ENCODE data around the gene CLTCL1.
"Not testable (repeated sequence)": the region's sequence is repeated elsewhere in the genome, so short reads cannot be mapped to it uniquely, and the experiment has no call there.

Gene CLTCL1

GRCh38 chr22:19175602-19176174 lies 115.8 kb downstream of the CLTCL1 start:
- no peak for DNase-seq (ENCODE audit: low read depth)

GRCh38 chr22:19175026-19175601 lies 116.4 kb downstream of the CLTCL1 start:
- DNase-seq (ENCODE audit: low read depth), result no peak

DNA sequence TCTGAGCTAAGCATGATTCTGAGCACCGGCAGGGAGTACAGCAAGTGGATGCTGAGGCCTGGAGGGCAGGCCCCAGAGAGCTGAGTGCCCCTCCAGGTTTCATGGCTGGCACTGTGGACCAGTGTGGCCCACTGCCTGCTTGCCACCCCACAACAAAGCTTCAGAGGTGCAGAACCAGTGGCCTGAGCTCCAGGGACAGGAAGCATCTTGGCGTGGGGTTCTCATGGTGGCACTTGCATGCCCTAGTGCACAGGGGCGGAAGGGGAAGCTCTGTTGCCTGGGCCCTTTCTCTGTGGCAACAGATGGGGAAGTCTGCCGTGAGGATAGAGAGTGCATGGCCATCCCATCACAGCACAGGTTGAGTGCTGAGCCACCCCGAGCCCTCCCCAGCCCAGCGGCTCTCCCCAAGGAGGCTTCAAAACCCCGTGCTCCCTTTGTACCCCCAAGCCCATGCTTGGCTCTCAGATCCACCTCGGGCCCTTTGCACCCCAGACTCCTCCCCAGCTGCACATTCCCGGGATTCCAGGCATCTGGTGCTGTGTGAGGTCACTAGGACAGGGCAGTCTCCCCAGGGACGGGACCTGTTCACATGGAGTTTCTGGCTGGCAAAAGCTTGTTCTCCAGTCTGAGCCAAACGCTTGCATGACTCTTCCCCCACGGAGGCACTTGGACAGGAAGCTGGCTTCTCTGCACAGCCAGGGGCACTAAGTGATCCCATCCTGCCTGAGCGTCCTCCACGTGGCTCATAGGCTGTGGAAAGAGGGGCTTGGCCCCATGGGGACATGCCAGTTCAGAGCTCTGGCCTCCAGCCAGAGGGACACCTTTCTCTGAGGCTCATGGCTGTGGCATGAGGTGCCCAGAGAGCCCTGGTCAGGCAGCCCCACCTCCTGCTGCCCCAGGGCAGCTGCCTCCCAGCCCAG lies 117.2 kb downstream of the CLTCL1 start:
- DNase-seq (ENCODE audit: low read depth), result peak; percentile 66

DNA sequence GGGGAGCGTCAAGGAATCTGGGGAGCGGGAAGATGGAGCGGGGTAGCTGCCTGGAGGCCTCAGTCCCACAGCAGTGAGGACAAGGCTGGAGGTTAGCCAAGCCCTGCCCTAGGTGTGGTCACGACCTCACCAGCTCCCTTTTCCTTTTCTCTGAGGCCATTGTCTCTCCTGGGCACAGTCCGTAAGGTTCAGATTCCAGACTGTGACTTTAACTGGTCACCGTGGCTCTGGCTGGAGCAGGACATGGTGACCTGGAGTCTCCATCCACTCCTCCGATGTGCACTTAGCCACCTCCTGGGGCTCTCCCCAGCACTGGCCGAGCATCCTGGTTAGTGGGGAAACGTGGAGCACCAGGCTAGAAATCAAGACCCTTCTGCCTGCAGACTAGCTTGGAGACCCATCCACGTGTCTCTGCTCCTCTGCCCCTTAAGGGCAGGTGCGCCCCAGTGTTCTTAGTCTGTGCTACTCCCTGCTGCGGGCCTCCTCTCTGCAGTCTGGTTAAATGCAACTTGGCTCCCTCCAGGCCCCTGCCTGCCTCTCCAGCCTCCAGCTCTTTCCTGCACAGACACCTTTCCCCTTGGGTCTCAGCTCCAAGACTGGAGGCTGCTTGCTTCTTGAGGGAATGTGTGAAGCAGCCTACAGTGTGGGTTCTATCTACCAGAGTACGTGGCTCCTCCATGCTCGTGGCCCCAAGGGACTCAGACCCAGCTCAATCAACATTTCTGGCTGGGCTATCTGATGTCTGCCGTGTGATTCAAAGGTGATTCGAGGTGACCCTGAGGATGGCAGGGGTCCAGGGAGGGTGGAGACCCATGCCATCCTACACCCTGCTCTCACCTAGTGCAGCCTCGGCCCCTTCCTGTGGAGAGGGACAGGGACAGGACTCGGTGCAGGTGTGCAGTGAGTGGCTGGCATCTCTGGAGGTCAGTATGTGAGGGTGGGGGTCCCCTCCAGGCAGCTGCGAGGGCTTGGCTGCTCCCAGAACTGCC lies 118.2 kb downstream of the CLTCL1 start:
- DNase-seq (ENCODE audit: low read depth), result no peak

DNA sequence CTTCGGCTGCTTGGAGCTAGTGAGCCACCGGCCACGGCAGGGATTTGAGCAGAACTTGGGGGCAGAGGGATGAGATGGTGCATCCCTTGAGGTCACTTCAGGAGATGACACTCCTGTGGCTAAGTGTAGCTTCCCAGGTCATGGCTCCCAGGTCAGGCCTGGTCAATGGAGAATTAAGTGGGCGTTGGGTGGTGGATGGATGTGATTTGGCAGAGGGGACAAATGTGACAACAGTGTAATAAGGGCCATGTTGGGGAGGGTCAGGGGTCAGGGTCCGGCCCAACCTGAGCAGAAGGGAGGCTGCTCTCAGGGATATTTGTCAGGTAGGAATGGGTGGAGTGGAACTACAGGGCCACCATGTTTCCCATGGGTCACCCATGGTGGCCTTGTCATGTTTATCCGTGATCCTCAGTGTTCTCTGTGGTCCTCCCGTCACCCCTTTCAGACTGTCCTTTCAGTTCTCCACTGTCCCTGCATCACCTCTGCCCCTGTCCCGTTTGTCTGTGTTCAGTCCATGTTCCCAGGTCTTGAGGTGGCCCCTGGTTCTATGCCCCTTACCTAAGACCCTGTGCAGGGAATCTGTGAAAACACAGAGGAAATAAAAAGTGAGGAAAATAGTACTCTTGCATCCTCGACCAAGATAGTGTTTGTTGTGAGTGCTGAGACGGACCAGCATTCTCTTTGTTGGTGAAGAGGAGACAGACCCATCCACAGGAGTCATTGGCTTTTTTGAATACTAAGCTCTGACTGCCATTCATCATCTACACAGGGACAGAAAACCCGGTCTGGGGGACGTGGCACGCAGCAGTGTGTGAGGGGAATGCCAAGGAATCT lies 119.1 kb downstream of the CLTCL1 start:
- no peak for DNase-seq (ENCODE audit: low read depth)

DNA sequence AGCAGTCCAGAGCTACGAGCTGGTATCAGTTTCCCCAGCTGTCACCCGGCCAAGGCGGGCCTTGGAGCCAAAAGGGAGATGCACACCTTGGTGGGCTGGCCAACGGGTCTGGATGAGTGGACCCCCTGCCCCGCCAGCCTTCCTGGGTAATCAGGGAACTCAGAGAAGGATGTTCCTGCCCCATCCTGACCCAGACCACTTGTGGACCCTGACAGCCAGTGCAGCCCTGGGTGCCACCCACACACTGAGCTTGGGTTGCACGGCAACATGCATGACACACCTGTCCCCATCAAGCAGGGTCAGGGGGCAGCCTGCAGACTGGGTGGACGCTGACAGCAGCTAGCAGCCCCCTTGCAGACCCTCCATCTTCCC lies 121.6 kb downstream of the CLTCL1 start:
- DNase-seq (ENCODE audit: low read depth), result no peak

- no peak for DNase-seq (ENCODE audit: low read depth)
These were observed 122.2 kb downstream of the CLTCL1 start for GRCh38 chr22:19169002-19169946.

DNA sequence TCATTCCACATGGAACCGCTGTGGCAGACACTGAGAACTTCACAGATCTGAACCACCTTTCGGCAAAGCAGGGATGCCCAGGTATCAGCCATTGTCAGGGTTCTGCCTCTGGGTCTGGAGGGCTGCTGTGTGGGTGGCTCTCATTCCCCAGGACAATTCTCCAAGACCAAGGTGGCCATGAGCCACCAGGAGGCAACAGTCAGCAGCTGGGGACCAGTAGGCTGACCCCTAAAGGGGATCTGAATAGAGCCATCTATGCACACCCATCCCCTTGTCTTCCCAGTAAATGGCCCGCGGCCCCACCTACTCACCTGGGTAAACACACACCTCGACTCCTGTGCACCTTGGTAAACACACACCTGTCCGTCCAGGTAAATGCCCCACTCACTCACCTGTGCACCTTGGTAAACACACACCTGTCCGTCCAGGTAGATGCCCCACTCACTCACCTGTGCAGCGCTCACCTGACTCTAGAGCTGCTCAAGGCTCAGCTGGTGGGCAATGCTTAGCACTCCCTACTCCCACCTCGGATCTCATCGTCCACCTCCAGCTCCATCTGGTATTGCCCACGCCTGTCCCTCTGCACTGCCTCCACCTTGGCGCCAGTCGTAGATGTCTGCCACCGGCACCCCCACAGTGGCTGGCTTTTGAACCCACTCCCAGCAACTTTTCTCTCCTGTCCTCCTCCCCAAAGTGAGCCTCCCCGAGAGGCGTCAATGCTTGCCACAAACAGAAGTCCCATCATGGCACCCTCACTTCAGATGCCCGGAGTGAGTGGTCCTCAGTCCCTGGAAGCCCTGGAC lies 123.2 kb downstream of the CLTCL1 start:
- DNase-seq (ENCODE audit: low read depth), result no peak

- no peak for DNase-seq (ENCODE audit: low read depth)
These were observed 124.2 kb downstream of the CLTCL1 start for GRCh38 chr22:19167106-19167869.

GRCh38 chr22:19166421-19166820 lies 125.1 kb downstream of the CLTCL1 start:
- DNase-seq (ENCODE audit: low read depth), result no peak

DNA sequence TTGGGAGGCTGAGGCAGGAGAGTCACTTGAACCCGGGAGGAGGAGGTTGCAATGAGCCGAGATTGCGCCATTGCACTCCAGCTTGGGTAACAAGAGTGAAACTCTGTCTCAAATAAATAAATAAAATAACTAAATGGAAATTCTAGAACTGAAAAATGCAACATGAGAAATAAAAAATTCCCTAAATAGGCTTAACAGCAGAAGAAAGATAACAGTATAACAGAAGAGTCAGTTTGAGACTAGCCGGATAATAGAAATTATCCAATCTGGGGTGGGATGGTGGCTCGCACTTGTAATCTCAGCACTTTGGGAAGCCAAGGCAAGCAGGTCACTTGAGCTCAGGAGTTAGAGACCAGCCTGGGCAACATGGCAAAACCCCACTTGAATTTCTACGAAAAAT lies 127.1 kb downstream of the CLTCL1 start:
- DNase-seq (ENCODE audit: low read depth), result no peak

- not testable (repeated sequence) for DNase-seq (ENCODE audit: low read depth)
These were observed 132.9 kb downstream of the CLTCL1 start for GRCh38 chr22:19158649-19159048.

DNA sequence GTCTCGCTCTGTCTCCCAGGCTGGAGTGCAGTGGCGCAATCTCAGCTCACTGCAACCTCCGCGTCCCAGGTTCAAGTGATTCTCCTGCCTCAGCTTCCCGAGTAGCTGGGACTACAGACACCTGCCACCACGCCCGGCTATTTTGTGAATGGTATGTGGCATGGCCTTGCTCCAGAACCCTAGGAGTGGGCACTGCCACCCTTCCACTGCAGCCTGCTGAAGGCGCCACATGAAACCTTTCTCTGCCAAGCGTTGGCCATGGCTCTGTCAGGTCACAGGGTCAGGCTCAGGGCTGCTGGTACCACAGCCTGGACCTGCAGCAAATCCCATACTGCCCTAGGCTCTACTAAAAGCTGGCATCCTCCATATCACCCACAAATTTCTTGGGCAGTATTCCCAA lies 135.4 kb downstream of the CLTCL1 start:
- not testable (repeated sequence) for DNase-seq (ENCODE audit: low read depth)

DNA sequence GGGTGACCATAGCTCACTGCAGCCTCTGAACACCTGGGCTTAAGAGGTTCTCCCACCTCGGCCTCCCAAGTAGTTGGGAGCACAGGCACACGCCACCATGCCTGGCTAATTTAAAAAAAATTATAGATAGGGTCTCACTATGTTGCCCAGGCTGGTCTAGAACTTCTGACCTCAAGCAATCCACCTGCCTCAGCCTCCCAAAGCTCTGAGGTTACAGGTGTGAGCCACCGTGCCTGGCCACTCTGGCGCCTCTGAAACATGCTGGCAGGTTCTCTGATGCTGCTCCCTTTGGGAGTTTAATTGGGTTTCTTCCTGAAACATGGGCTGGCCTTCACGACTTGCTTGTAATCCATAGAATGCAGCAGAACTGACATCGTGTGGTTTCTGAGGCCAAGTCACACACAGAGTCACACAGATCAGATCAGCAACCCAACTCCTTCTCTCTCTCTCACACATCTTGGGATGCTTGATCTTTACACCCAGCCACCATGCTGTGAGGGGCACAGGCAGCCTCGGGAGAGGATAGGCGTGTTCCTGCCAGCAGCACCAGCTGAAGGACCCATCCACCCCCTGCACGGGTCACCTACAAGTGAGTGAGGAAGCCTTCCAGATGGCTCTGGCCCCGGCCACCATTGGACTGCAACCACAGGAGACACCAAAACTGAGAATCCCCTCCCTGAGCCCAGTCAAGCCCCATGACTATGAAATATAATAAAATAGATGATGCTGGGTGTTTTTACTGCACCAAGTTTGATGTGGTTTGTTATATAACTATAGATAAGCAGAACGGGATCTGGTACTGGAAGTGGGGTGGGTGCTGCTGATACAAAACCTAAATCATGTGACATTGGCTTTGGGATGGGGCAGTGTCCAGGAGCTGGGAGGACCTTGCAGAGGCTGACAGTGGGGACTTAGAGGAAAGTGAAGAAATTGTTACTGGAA lies 138.3 kb downstream of the CLTCL1 start:
- no peak for DNase-seq (ENCODE audit: low read depth)

- no peak for DNase-seq (ENCODE audit: low read depth)
These were observed 140.0 kb downstream of the CLTCL1 start for GRCh38 chr22:19151329-19152191.
